NCI-H187 (cell line): ENCODE results near the gene NNAT.
"Not testable (repeated sequence)": the region's sequence is repeated elsewhere in the genome, so short reads cannot be mapped to it uniquely, and the experiment has no call there.

ENCODE experiments used
- DNase-seq, 2 experiments: peaks; one replicate each; lab custom pipeline; 2025; lab: John Stamatoyannopoulos, UW

The NNAT gene

DNA sequence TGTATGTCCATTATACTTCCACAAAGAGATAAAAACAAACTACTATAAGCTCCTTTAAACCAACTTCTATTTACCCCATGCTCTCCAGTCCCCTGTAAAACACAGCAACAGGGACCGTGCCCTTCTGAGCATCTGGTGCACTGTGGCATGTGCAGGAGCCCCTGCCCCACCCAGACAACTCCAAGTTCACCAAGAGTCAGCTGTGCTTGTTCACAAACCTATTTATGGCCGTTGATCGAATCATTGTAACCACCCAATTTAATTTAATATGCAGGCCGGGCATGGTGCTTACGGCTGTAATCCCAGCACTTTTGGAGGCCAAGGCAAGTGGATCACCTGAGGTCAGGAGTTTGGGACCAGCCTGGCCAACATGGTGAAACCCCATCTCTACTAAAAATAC lies 20.3 kb downstream of the NNAT start:
- DNase-seq: no peak

DNA sequence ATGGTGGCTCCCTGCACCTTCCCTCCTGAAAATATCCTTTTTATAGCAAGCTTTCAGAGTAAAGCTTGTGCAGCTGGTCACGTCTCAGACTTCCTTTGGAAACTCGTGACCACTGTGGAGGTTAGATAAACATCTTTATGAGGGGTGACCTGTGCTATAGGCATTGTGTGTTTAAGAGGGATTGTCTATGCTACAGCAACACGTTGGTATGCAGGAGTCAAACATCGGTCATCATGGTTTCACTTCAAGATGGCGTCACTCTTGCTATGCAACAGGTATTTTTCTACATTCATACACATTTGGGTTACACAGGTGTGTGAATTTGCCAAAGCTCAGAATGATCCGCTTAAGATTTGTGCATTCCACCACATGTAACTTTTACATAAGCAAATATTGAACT lies 21.2 kb downstream of the NNAT start:
- DNase-seq: no peak

DNA sequence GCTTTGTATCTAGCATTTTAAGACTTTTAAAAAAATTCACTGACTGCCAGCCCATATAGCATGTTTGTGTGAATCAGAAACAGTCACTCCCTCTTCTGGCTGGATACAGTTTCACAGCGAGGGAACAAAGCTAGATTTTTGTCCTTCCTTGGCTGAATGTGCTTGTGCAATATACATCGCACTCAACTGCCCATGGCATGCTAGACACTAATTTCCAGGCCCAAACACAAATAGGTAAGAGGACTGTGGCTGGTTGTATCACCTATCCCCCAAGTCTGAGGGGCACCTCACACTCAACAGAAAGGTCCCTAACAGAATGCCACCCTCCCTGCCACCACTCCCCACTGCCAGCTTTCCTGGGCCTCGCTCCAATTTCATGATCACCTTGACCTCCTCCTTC lies 22.8 kb downstream of the NNAT start:
- no peak for DNase-seq

DNA sequence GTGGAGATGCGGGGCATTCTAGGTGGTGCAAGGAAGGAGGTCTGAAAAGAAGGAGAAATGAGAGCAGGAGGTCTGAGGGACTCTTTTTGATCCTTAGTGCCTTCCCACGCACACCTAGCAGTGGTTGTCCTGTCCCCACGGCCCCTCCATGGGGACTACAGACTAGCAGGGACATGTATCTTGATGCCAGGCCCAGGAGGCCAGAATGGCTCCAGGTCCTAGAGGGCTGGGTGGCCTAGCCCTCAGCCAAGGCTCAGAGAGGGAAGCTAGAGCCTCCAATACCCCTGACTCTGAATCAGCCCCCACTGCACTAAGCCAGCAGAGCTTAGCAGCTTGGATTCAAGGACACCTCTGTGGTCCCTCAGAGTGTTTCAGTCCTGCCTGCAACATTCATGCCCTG lies 23.3 kb downstream of the NNAT start:
- no peak for DNase-seq

DNA sequence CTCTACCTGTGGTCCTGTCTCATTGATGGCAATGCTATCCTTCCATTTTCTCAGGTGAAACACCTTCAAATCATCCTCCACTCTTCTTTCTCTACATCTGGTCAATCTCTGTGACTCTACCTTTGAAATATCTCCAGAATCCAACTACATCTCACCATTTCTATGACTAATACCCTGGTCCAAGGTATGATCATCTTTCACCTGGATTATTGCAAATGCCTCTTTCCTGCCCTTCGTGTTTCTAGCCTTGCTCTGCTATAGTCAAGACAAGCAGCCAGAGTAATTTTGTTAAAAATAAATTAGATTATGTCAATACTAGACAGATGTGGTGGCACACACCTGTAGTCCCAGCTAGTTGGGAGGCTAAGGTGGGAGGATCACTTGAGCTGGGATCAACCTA lies 24.5 kb downstream of the NNAT start:
- no peak for DNase-seq

DNA sequence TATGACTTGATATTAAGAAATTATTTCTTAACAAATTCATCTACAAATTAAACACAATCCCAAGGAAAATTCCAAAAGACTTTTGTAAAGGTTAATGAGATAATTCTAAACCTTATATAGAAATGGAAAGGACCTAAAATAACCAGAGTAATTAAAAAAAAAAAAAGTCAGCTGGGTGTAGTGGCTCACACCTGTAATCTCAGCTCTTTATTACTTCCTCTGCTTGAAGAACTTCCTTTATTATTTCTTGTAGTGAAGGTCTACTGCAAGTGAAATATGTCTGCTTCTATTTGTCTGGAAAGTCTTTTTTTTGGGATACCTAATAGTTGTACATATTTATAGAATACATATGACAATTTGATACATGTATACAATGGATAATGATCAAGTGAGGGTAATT lies 26.9 kb downstream of the NNAT start:
- DNase-seq: no peak

DNA sequence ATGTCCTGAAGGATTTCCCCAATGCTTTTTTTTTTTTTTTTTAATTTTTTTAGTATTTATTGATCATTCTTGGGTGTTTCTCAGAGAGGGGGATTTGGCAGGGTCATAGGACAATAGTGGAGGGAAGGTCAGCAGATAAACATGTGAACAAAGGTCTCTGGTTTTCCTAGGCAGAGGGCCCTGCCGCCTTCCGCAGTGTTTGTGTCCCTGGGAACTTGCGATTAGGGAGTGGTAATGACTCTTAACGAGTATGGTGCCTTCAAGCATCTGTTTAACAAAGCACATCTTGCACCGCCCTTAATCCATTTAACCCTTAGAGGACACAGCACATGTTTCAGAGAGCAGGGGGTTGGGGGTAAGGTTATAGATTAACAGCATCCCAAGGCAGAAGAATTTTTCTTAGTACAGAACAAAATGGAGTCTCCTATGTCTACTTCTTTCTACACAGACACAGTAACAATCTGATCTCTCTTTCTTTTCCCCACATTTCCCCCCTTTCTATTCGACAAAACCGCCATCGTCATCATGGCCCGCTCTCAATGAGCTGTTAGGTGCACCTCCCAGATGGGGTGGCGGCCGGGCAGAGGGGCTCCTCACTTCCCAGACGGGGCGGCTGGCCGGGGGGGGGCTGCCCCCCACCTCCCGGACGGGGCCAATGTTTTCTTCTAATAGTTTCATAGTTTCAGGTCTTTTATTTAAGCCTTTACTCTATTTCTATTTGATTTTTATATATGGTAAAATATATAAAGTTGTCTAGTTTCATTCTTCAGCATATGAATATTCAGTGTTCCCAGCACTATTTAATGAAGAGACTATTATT lies 29.3 kb downstream of the NNAT start:
- DNase-seq: not testable (repeated sequence)

DNA sequence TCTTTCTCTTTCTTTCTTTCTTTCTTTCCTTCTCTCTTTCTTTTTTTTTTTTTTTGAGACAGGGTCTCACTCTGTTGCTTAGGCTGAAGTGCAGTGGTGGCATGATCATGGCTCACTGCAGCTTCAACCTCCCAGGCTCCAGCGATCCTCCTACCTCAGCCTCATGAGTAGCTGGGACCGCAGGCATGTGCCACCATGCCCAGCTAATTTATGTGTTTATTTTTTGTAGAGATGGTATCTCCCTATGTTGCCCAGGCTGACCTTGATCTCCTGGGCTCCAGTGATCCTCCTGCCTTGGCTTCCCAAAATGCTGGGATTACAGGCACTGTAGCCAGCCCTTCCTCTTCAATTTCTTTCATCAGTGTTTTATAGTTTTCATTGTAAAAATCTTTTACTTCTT lies 30.6 kb downstream of the NNAT start:
- not testable (repeated sequence) for DNase-seq

DNA sequence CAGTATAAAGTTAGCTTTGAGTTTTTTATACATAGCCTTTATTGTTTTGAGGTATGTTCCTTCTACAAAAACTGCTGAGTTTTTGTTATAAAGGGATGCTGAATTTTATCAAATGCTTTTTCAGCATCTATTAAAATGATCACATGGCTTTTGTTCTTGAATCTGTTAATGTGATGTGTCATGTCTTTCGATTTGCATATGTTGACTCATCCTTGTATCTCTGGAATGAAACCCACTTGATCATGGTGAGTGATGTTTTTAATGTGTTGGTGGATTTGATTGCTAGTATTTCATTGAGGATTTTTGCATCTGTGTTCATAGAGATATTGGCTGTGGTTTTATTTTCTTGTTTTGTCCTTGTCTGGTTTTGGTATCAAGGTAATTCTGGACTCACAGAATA lies 31.4 kb downstream of the NNAT start:
- no peak for DNase-seq

DNA sequence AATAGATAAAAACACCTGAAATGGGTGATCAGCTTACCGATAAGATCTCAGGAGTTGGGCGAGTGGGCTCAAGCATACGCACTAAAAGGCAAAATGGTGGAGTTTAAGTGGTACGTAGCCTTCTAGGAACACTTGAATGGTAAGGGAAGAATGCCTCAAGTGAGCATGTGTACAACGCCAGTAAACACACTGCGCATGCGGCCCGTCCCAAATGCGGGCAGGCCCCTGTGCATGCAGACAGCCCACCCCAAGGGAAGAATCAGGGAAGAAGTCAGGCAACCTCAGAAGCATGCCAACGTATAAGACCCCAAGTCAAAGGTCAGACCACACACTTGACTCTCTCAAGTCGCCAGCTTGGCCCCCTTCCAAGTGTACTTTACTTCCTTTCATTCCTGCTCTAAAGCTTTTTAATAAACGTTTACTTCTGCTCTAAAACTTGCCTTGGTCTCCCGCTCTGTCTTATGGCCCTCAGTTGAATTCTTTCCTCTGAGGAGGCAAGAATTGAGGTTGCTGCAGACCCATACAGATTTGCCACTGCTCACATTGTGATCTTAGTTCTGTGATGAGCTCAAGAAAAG lies 33.8 kb downstream of the NNAT start:
- not testable (repeated sequence) for DNase-seq

DNA sequence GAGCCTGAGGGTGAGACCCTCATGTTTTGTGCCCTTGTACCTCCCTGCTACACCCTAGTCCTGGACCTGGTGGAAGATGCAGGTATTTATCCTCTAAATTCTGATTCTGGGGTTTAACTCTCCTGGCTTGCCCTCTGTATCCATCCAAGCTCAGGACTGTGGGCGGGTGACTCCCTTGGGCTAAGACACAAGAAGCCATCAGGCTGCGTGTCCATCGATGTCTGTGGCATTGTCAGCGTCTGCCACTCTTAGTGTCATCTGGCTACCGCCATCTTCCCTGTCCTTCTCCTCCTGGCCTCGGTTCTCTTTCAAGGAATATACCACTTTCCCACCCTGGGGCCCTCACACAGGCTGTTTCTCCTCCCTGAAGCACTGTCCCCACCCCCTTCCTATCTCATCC lies 35.5 kb downstream of the NNAT start:
- DNase-seq: no peak

DNA sequence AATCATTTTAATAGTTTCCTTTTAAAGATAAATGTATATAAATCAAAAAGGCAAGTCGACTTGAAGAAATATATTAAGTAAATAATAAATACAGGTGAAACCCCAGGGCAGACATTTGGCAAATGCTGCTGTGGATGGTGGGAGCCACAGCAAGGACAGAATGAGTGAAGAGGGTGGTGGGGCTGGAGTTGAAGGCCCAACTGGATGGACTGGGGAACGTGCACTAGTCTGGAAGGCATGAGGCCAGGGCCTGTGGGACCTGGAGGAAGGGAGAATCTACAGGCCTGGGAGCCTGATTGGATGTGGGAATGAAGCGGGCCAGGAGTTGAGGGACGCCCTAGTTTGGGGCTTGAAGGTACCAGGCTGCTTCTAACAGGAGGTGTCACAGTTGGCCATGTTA lies 37.3 kb downstream of the NNAT start:
- DNase-seq: no peak

DNA sequence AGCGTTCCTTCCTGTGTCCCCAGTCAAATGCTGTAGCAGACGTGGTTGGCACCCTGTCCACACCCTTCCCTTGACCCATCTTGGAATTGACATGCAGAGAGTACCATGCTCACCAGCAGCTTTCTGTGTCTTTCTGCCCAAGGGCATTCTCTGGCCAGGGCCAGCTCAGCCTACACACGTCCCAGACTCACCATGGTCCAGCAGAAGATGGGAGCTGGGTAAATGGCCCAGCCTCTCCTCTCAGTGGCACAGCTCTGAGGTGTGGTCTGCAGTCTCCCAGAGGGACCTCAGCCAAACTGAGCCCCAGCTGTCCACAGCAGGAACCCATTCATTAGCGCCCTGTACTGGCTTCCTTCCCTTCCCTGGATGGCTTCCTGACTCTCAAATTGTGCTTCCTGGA lies 37.7 kb downstream of the NNAT start:
- DNase-seq: no peak

DNA sequence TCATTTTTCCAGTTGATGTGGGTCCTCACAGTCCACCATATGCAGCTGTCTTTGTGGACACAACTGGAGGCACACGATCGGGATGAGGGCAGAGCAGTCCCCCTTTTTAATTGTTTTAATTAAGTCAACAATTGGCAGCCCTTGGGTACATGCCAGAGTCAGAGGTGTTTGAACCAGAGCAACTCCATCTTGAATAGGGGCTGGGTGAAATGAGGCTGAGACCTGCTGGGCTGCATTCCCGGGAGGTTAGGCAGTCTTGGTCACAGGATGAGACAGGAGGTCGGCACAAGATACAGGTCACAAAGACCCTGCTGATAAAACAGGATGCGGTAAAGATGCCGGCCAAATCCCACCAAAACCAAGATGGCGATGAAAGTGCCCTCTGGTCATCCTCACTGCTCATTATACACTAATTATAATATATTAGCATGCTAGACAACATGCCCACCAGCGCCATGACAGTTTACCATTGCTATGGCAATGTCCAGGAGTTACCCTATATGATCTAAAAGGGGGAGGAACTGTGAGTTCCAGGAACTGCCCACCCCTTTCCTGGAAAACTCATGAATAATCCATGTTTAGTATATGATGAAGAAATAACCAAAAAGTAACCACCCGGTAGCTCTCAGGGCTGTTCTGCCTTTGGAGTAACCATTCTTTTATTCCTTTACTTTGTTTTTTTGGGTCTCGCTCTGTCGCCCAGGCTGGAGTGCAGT lies 38.4 kb downstream of the NNAT start:
- no peak for DNase-seq

DNA sequence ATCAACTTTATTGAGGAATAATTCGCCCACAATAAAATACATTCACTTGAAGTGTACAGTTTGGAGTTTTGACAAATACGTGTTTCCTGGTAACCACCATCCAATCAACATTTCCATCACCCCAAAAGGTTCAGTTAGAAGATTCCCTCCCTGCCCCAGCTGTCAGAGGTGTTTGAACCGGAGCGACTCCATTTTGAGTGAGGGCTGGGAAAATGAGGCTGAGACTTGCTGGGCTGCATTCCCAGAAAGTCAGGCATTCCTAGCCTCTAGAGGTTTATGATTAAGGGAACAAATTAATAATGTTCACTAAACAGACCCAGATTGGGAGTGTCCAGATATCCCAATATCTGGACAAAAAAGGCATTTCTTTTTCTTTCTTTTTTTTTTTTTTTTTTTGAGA lies 39.6 kb downstream of the NNAT start:
- no peak for DNase-seq

DNA sequence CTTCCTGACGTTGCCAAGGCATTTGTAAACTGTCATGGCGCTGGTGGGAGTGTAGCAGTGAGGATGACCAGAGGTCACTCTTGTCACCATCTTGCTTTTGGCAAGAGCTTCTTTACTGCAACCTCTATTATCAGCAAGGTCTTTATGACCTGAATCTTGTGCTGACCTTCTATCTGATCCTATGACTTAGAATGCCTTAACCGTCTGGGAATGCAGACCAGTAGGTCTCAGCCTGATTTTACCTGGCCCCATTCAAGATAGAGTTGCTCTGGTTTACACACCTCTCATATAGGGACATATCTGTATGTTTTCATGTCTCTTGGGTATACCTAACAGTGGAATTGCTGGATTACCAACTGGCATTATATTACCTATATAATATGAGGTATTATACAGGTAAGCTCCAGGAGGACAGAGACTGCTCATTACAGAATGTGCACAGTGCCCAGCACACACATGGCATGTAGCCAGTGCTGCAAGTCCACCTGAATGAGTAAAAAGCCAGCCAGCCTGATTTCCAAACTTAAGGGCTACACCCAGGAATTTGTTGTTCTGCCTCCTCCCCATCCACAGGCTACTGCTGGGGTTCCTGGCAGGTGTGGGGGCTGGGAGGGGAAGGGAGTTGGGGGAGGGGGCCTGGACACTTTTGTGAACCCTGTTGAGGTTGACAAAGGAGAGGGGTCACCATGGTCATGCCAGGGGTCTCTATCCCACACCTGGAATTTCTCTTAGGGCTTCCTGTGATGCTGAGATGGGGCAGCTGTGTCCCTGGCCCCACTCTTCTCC lies 41.8 kb downstream of the NNAT start:
- DNase-seq: no peak

DNA sequence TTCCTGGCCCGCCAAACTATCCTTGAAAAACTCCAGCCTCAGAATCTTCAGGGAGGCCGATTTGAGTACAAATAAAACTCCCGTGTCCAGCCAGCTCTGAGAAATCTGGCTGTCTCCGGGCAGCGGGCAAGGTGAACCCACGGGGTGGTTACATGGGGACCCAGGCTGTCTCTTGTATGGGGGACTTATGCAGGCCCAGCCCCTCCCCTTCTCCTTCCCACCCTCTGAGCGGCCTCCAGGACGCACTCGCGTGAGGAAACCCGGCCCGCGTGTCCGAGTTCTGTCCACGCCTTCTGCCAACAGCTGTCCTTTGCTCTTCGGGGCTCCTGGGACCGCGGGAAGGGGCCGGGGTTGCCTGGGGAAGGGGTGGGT lies 43.0 kb downstream of the NNAT start:
- DNase-seq: no peak

DNA sequence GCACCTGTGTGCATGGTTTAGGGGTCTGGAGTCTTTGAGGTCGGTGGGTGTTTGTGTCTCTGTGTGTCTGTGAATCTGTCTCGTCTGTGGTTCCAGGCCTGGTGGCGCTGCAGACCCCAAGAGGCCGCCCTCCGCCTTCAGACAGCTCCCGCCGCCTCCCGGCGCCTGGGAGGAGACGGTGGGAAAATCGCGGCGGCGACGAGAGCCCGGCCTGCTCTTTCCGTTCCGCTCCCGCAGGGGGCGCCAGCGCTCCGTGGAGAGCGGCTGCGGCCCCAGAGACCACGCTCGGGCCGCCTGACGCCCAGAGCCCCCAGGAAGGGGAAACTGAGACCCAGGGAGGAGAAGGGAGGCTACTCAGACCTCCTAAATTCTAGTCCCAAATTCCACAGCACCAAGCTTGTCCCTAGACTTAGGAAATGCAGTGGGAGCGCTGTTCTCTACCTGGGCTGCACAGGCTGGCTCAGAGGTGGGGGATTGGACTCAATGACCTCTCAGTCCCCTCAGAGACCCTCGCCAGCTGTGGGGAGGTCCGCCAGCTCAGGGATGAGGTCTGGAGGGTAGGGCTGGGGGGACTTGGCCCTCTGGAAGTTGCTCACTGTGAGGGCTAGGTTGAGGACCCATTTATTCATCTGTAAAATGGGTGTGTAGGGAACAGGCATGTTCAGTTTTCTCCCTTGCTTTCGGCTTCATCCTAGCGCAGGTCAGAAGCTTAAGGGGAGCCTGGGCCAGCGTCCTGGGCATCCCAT lies 43.5 kb downstream of the NNAT start:
- peak in 1 of 2 experiments; percentile 5 for DNase-seq

DNA sequence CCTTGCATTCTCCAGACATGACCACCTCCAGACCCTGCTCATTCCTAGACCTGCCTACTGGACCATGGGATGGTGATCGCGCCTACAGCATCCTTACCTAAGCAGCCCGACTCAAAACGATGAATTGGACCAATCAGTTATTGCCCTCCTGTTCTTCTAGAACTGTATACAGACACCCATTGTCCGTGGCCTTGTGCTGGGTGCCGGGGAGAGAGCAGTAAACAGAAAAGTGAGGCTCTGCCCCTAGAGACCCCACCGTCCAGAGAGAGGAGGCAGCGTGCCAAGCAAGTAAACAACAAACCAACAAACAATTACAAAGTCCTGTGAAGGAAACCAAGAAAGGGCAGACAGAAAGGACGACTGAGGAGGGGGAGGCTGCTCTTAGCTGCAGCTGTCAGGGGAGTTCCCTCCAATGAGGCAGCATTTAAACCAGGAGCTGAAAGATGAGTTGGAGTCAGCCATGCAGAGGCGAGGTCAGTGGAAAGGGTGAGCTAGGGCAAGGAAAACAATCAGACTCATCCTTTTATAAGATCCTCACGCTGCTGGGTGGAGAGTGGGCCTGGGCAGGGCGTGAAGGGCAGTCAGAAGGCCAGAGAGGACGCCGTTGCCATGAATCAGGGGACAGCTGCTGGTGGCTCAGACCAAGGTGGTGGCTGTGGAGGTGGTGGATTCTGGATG lies 44.2 kb downstream of the NNAT start:
- no peak for DNase-seq

DNA sequence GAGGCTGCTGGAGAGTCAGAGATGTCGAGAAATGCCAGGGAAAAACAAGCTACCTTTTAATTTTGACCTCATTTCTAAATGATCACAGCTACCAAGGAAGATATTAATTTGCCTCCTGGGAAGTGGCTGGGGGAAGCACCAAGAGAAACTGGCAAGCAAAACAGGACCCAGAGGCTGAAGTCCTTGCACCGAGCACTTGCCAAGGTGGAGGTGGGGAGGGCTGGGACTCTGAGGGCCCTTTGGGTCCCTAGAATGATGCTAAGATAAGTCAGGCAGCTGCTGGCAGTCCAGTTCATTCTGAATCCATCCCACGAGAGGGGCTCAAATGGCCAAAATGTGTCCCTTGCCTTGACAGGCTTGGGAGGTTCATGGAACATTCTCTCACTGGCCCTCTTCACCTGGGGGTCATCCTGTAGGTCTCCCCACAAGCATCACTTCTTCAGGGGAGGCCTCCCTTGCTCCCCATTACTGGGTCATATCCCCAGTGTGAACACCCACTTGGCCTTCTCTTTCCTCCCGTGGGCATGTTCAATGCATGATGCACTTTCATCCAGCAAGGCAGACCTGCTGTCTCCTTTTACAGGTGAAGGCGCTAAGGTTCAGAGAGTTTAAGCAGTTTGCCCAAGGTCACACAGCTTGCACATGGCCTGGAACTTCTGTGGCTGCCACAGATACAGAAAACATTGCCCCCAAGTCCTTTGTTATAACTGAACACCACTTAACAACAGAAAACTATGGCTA lies 45.7 kb downstream of the NNAT start:
- no peak for DNase-seq

DNA sequence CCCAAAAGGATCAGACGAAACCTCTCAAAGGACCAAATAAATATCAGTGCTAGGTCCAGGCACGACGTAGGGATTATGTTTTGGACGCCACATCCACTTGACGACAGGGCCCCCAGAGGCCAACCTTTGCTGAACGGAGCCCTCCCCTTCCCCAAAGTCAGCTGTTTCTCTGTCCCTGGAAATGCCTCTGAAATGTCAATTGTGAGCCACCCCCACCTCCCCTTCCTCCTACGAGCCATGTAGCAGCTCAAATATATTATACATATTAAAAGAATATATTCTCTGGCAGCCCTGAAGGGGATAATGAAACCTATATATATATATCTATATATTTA lies 46.2 kb downstream of the NNAT start:
- DNase-seq: no peak
